SK-N-SH treated with all-trans-retinoic acid at 6 μM for 48 hours (cell line): ENCODE measurements around the gene HSBP1L1.

Source experiments
- ATAC-seq: fragments of 200-7000 bp; cut with Tn5 transposase; 3 replicates; pipeline ENCODE4 v1.9.1; 2020; ENCODE audit warnings: mild to moderate bottlenecking, moderate library complexity
- ARNTL ChIP-seq: fragments of 450-650 bp; formaldehyde crosslinking; IDR thresholded peaks from 2 replicates; pipeline ENCODE4 v1.5.0; 2020; ENCODE audit warnings: low read depth, mild to moderate bottlenecking, moderate library complexity, borderline replicate concordance
- BACH2 ChIP-seq: fragments of 250-450 bp; sonication (Bioruptor Pico); IDR thresholded peaks from 2 replicates; pipeline ENCODE4 v1.9.0; 2021; ENCODE audit warnings: mild to moderate bottlenecking, borderline replicate concordance
- CREB5 ChIP-seq: fragments of 250-450 bp; sonication (Bioruptor Pico); IDR thresholded peaks from 2 replicates; pipeline ENCODE4 v1.5.1; 2020; ENCODE audit warnings: low read depth, mild to moderate bottlenecking, moderate library complexity
- CSDC2 ChIP-seq: fragments of 250-450 bp; sonication (Bioruptor Pico); IDR thresholded peaks from 2 replicates; pipeline ENCODE4 v1.5.0; 2020; ENCODE audit warnings: mild to moderate bottlenecking, moderate library complexity
- CSRNP3 ChIP-seq: fragments of 250-450 bp; sonication (Bioruptor Pico); IDR thresholded peaks from 2 replicates; pipeline ENCODE4 v1.5.1; 2021; ENCODE audit warnings: mild to moderate bottlenecking, moderate library complexity
- ESRRG ChIP-seq: fragments of 250-450 bp; sonication (Bioruptor Pico); IDR thresholded peaks from 2 replicates; pipeline ENCODE4 v1.6.1; 2021; ENCODE audit warnings: mild to moderate bottlenecking
- ISL1 ChIP-seq: fragments of 250-450 bp; sonication (Bioruptor Pico); IDR thresholded peaks from 2 replicates; pipeline ENCODE4 v2.1.2; 2022; ENCODE audit warnings: mild to moderate bottlenecking, moderate library complexity
- OSR1 ChIP-seq: fragments of 250-450 bp; sonication (Bioruptor Pico); IDR thresholded peaks from 2 replicates; pipeline ENCODE4 v1.8.0; 2022; ENCODE audit warnings: moderate library complexity, mild to moderate bottlenecking, inconsistent platforms
- PATZ1 ChIP-seq: fragments of 250-450 bp; sonication (Bioruptor Pico); IDR thresholded peaks from 2 replicates; pipeline ENCODE4 v1.8.0; 2020; ENCODE audit warnings: mild to moderate bottlenecking, moderate library complexity, borderline replicate concordance
- POU6F1 ChIP-seq: fragments of 250-450 bp; sonication (Bioruptor Pico); IDR thresholded peaks from 2 replicates; pipeline ENCODE4 v1.8.0; 2021; ENCODE audit warnings: low read depth, mild to moderate bottlenecking, moderate library complexity, borderline replicate concordance
- PPARA ChIP-seq: fragments of 250-450 bp; sonication (Bioruptor Pico); IDR thresholded peaks from 2 replicates; pipeline ENCODE4 v1.5.0; 2020; ENCODE audit warnings: mild to moderate bottlenecking, borderline replicate concordance
- RARB ChIP-seq: fragments of 250-450 bp; sonication (Bioruptor Pico); IDR thresholded peaks from 2 replicates; pipeline ENCODE4 v1.8.0; 2021; ENCODE audit warnings: mild to moderate bottlenecking, moderate library complexity
- SNAI2 ChIP-seq: fragments of 250-450 bp; sonication (Bioruptor Pico); IDR thresholded peaks from 2 replicates; pipeline ENCODE4 v1.5.0; 2020; ENCODE audit warnings: mild to moderate bottlenecking, moderate library complexity
- TOX ChIP-seq: fragments of 250-450 bp; sonication (Bioruptor Pico); IDR thresholded peaks from 2 replicates; pipeline ENCODE4 v1.8.0; 2021; ENCODE audit warnings: mild to moderate bottlenecking, moderate library complexity, borderline replicate concordance
- TSHZ2 ChIP-seq: fragments of 250-450 bp; sonication (Bioruptor Pico); IDR thresholded peaks from 2 replicates; pipeline ENCODE4 v1.5.0; 2020; ENCODE audit warnings: mild to moderate bottlenecking, moderate library complexity
- ZC3H10 ChIP-seq: fragments of 250-450 bp; sonication (Bioruptor Pico); IDR thresholded peaks from 2 replicates; pipeline ENCODE4 v1.5.1; 2021; ENCODE audit warnings: mild to moderate bottlenecking, moderate library complexity
- ZFP3 ChIP-seq: fragments of 250-450 bp; sonication (Bioruptor Pico); IDR thresholded peaks from 2 replicates; pipeline ENCODE4 v1.5.0; 2020; ENCODE audit warnings: mild to moderate bottlenecking, moderate library complexity
- ZFP30 ChIP-seq: fragments of 450-650 bp; formaldehyde crosslinking; IDR thresholded peaks from 2 replicates; pipeline ENCODE4 v1.5.0; 2022; ENCODE audit warnings: mild to moderate bottlenecking, moderate library complexity
- ZNF70 ChIP-seq: fragments of 450-650 bp; formaldehyde crosslinking; IDR thresholded peaks from 2 replicates; pipeline ENCODE4 v1.5.0; 2020; ENCODE audit warnings: mild to moderate bottlenecking, moderate library complexity
- ZNF8 ChIP-seq: fragments of 450-650 bp; formaldehyde crosslinking; IDR thresholded peaks from 2 replicates; pipeline ENCODE4 v1.5.0; 2020; ENCODE audit warnings: mild to moderate bottlenecking, moderate library complexity

HSBP1L1 gene

GRCh38 chr18:79945118-79946042, 19.1 kb upstream of the HSBP1L1 start:
- no peak for ATAC-seq
- no peak for TF ChIP-seq CSRNP3 (CRISPR knock-in tag)
- TF ChIP-seq ZNF70 (CRISPR knock-in tag), result no peak

GRCh38 chr18:79947054-79947755, 17.2 kb upstream of the HSBP1L1 start:
- ATAC-seq, result no peak
- TF ChIP-seq TOX (CRISPR knock-in tag) (no peak), ARNTL (CRISPR knock-in tag) (no peak), CSRNP3 (CRISPR knock-in tag) (no peak), ZFP30 (CRISPR knock-in tag) (no peak), ZNF70 (CRISPR knock-in tag) (no peak), PPARA (no peak), ESRRG (CRISPR knock-in tag) (no peak), SNAI2 (no peak), ISL1 (CRISPR knock-in tag) (no peak), RARB (CRISPR knock-in tag) (no peak), PATZ1 (CRISPR knock-in tag) (no peak), BACH2 (CRISPR knock-in tag) (no peak), TSHZ2 (CRISPR knock-in tag) (no peak), ZFP3 (CRISPR knock-in tag) (no peak), CSDC2 (CRISPR knock-in tag) (no peak), OSR1 (CRISPR knock-in tag) (no peak), ZC3H10 (CRISPR knock-in tag) (no peak), CREB5 (no peak)

GRCh38 chr18:79947881-79948610, 16.4 kb upstream of the HSBP1L1 start:
- no peak for ATAC-seq
- TF ChIP-seq CSDC2 (CRISPR knock-in tag) (no peak), ZNF8 (CRISPR knock-in tag) (no peak), ZC3H10 (CRISPR knock-in tag) (no peak), POU6F1 (CRISPR knock-in tag) (no peak), CSRNP3 (CRISPR knock-in tag) (no peak), BACH2 (CRISPR knock-in tag) (no peak), PATZ1 (CRISPR knock-in tag) (no peak)
